GM12872 (cell line): ENCODE data around the gene CD244.

Experiments
- CTCF ChIP-seq: IDR thresholded peaks from 3 replicates; pipeline ENCODE4 v1.5.1; 2011; ENCODE audit warnings: low read depth, mild to moderate bottlenecking, low read length, moderate library complexity; ENCODE audit not compliant: insufficient read depth

CD244 gene

DNA sequence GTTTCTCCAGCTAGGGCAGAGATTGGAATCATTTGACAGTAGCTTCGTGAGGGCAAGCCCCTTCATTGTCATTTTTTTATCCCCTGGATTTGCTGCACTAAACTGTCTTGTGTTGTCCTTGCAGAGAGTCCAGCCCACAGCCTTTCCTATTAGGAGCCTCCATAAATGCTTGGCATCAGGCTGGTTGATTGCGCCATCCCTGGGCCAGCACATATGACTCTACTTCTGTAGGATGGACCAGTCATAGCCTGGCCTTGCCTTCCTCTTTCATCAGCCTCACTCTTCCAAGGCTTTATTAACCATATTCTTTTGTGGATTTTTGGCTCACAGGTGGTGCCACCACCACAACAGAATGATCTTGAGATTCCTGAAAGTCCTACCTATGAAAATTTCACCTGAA, 35.3 kb downstream of the CD244 start:
- no peak for TF ChIP-seq CTCF

- TF ChIP-seq CTCF: no peak
These were observed 36.1 kb downstream of the CD244 start for GRCh38 chr1:160826546-160826945.

DNA sequence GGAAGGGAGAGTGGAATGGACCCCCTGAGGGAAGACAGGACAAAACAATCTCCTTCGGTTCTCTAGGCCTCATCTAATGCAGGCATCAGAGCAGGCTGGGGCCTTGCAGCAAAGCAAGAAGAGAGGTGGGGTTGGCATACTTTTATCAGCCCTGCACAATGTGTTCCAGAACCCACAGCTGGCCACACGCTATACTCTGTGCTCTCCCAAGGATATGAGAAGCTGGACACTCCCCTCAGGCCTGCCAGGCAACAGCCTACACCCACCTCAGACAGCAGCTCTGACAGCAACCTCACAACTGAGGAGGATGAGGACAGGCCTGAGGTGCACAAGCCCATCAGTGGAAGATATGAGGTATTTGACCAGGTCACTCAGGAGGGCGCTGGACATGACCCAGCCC, 39.4 kb downstream of the CD244 start:
- TF ChIP-seq CTCF: no peak

DNA sequence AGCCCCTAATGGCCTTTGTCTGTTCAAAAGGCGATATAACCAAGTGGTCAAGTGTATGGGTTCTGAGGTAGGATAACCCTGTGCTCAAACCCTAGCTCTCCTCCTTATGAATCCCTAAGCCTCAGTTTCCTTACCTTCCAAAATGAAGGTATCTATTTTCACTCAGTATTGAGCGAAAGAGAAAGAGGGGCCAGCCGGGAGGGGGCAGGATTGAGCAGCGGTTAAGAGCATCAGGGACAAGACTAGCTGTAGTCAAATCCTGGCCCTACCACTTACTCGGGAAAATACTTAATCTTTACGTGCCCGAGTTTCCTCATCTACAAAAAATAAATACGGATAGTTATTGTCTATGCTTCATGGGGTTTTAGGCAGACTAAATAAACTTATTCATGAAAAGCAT, 41.1 kb downstream of the CD244 start:
- no peak for TF ChIP-seq CTCF

DNA sequence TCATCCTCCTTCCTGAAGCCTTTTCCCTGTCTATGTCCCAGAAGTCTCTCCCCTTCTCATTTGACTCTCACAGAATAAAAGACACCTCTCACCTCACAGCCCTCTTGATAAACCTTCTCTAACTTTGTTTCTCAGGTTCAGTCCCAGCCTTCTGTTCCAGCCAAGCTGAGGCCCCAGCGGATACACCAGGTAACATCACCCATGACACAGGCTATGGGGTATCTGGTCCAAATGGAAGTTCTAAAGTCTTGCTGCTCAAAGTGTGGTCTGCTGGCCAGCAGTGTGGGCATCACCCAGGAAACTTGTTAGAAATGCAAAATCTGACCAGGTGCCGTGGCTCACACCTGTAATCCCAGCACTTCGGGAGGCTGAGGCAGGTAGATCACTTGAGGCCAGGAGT, 43.5 kb downstream of the CD244 start:
- TF ChIP-seq CTCF: no peak

- no peak for TF ChIP-seq CTCF
These were observed 44.3 kb downstream of the CD244 start for GRCh38 chr1:160818207-160818937.

- TF ChIP-seq CTCF: no peak
These were observed 47.8 kb downstream of the CD244 start for GRCh38 chr1:160814856-160815255.
